ENCODE results near the gene ELP4. TPM values are rescaled to one million over a fixed set of nuclear protein-coding genes. Genes with fewer than 3 reads are reported as not detected.
A peak's percentile ranks its signal among the peaks of the same experiment; 100 is the strongest.
"Not testable (repeated sequence)": the region's sequence is repeated elsewhere in the genome, so short reads cannot be mapped to it uniquely, and the experiment has no call there.

Gene ELP4, protein sequence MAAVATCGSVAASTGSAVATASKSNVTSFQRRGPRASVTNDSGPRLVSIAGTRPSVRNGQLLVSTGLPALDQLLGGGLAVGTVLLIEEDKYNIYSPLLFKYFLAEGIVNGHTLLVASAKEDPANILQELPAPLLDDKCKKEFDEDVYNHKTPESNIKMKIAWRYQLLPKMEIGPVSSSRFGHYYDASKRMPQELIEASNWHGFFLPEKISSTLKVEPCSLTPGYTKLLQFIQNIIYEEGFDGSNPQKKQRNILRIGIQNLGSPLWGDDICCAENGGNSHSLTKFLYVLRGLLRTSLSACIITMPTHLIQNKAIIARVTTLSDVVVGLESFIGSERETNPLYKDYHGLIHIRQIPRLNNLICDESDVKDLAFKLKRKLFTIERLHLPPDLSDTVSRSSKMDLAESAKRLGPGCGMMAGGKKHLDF
- polyA plus RNA-seq (2012; ENCODE audit: insufficient read depth, insufficient read length): 25.0 TPM

DNA sequence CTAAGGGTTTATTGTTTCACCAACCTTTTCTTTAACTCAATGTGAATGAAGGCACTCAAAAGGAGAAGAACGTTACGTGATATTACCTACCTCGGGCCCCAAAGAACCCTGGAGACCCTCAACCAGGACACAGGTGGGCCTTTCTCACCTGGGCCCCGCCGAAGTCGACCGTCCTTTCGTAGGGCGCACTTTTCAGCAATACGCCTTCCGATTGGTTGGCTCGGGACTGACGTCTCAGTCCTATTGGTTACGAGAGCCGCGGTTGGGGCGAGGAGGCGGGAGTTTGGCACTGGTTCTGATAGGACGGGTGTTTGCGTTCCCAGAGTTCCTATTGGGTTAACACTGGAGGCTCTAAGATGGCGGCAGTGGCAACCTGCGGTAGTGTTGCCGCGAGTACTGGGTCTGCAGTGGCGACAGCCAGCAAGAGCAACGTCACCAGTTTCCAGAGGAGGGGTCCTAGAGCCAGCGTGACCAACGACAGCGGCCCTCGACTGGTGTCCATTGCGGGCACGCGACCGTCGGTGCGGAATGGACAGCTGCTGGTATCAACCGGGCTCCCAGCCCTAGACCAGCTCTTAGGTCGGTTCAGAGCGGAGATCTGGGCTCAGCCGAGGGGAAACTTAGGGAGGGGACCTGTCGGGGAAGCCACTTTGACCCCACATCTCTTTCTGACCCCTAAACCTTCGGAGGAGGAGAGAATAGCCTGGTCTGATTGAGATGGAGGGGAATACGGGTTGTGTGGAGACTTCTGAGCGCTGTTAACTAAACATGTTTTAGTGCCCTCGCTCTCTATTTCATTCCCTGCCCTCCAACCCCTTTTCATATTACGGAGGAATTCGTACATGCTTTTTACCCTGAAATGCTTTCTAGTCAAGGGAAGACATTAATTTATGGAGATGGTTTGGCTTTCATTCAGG, at the start of gene ELP4, which contains the start of gene IMMP1L:
ELP4 (plus strand) TSS at position 339 of the 917 bp plus-strand sequence; CDS start at position 357, 18 bp downstream.
IMMP1L (minus strand) TSS at position 194 of the 917 bp plus-strand sequence. CDS start 46,346 bp downstream, outside the sequence.
- peak; percentile 96 for DNase-seq (ENCODE audit: low read depth, low spot score)
- H3K4me3 ChIP-seq (ENCODE audit: low read length): peak within 1 kb of the TSS; percentile 95

DNA sequence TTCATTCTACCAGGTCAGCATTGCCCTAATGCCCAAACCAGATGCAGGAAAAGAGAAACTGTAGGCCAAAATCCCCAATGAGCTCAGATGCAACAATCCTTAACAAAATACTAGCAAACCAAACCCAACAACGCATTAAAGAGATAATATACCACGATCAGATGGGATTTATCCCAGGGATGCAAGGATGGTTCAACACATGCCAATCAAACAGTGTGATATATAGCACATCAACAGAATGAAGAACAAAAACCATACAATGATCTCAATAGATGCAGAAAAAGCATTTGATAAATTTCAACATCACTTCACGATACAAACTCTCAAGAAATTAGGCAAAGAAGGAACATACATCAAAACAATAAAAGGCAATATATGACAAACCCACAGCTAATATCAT, 45.1 kb upstream of the ELP4 start:
- H3K4me3 ChIP-seq (ENCODE audit: low read length): no peak overlapping the region
- DNase-seq (ENCODE audit: low read depth, low spot score): no peak

DNA sequence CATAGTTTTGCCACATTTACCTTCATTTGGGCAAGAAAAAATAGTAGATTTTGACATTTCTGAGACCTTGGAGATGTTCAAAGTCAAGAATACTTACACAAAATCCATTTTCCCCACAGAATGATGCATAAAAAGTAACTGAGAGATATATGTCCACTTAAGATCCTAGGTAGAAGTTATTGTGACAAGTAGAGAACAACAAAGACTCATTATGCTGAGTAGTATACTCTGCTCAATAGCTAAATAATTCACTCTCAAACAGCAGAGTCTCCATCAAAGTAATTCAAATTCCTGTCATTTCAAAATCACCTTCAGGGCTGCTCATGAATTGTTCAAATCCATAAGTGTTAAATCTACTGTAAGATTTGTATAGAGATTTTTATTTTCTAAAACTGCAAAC, 35.5 kb upstream of the ELP4 start:
- no peak overlapping the region for H3K4me3 ChIP-seq (ENCODE audit: low read length)
- no peak for DNase-seq (ENCODE audit: low read depth, low spot score)

DNA sequence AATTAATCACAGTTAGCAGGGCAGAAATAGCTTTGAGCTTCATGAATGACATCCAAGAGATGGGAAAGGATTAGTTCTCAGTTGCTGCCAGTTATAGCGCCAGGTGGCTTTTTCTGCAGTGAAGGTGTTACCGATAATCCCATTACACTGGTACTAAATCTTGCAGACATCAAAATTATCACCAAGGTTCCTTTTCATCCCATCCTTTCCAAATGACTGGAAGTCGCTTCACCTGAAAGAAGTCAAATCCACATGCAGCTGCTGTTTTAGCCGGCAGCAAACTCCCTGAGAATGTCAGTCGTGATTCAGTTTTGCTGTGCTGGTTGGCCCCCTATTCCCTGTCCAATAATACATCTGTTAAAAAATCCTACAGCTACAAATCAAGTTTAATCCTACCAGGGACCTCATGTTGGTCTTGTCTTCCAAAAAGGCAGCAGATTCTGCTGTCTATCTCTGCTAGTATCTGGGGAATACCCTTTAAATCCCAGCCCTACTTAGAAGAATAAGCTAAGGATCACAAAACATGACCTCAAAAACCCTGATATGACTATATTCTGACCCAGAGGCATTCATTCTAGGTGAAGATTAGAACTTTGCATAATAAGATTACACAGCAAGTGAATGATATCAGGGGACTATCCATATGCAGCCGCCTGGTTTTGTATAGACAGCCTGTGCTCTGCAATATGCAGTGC, 31.9 kb upstream of the ELP4 start:
- DNase-seq (ENCODE audit: low read depth, low spot score): no peak
- H3K4me3 ChIP-seq (ENCODE audit: low read length): no peak overlapping the region

DNA sequence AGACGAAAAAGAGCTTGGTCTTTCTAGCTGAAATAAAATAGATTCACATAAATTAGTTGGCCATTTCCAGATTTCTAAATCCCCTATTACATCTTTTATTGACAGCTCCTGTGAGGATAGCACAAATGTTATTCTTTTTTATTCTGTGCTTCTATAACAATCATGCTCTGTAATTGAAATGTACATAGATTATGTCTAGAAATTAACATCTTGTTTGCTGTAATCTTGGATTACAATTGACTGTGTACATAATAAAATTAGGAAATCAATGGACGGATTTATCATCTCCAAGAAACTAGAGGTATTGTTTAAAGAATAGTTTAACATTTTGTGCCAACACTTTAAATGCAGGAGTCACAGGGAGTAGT, 31.4 kb upstream of the ELP4 start:
- no peak for DNase-seq (ENCODE audit: low read depth, low spot score)
- no peak overlapping the region for H3K4me3 ChIP-seq (ENCODE audit: low read length)

DNA sequence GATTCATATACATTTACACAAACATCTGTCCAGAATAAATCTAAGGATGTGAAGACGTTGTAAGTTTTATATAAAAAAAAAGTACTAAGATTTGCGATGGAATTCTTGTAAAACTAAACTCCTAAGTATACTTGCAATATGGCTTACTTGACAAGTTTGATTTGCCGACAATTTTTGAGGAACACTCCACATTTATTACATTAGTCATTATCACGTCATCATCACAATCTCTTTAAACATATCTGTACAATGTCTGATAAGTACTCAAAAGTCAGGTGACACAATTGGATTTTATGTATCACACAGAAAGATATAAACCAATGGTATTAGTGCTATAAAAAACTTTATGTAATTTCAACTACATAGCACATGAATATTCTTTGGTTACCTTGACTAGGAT, 30.5 kb upstream of the ELP4 start:
- no peak for DNase-seq (ENCODE audit: low read depth, low spot score)
- no peak overlapping the region for H3K4me3 ChIP-seq (ENCODE audit: low read length)

DNA sequence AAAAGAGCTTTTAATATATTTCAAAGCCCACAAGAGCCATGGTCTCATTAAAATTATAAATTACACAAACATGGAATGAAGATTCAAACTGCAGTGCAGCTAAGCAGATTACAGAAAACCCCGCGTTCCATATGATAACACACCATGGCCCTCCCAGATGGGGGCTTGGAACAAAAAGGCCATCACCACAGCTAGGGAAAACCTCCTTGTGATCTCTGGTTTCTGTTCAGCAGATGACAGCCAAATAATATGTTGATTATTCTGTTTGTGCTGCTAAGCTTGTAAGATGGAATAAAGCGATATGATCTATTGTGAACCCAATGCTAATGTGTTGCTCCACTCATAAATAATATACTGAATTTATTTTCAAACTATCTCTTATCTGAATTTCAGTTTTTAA, 28.6 kb upstream of the ELP4 start:
- H3K4me3 ChIP-seq (ENCODE audit: low read length): no peak overlapping the region
- no peak for DNase-seq (ENCODE audit: low read depth, low spot score)

DNA sequence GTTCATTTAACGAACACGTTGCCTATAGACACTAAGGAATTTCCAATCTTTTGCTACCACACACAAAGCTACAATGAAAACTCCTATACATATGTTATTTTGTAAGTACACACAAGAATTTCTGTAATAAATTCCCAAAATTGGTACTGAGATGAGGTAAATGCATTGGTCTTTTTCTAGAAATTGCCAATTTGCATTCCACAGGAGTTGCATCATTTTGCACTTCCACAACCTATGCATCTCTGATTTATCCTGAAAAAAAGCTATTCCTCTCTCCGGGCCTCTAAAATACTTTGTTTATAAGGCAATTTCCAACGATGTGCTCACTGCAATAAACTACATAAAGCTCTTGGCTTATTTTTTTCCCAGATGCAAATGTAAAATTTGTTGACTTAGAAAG, 25.1 kb upstream of the ELP4 start:
- H3K4me3 ChIP-seq (ENCODE audit: low read length): no peak overlapping the region
- no peak for DNase-seq (ENCODE audit: low read depth, low spot score)

DNA sequence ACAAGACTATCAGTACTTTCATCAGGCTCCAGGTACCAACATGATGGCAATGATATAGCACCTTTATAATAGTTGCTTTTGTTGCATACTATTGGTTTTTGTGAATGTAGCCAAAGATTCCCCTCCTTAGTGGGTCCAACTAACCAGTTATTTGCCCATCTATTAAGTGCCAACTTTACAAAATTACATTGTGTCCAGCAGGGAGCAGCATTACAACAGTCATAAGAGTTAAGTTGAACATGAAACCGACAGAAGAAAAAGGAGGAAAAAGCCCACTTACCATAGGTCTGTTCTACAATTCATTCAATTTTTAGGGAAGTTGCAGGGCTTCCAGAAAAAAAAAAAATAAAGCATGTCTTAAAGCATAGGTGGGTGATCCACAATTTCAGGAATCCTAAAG, 21.7 kb upstream of the ELP4 start:
- no peak overlapping the region for H3K4me3 ChIP-seq (ENCODE audit: low read length)
- peak; percentile 31 for DNase-seq (ENCODE audit: low read depth, low spot score)

DNA sequence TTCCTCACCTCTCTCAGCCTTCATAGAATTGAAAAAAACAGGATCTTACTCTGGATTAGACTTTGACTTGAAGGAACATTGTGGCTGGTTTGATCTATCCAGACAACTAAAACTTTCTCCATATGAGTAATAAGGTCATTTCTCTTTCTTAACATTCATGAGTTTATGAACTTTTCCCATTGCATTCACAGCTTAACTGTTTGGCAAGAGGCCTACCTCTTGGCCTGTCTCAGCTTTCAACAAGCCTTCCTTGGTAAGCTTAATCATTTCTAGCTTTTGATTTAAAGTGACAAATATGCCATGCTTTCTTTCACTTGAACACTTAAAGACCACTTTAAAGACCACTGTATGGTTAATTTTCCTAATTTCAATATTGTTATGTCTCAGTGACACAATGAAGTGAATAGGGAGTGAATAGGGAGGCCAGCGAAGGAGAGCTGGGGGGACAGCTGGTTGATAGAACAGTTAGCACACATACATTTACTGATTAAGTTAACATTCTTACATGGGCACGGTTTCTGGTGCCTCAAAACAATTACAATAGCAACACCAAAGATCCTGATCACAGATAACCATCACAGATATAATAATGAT, 17.1 kb upstream of the ELP4 start:
- H3K4me3 ChIP-seq (ENCODE audit: low read length): no peak overlapping the region
- no peak for DNase-seq (ENCODE audit: low read depth, low spot score)

DNA sequence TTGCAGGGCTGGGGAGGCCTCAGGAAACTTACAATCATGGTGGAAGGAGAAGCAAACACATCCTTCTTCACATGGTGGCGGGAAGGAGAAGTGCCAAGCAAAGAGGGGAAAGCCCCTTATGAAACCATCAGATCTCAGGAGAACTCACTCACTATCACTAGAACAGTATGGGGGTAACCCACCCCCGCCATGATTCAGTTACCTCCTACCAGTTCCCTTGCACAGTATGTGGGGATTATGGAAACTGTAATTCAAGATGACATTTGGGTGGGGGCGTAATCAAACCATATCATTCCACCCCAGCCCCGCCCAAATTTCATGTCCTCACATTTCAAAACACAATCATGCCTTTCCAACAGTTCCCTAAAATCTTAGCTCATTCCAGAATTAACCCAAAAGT, 16.3 kb upstream of the ELP4 start:
- H3K4me3 ChIP-seq (ENCODE audit: low read length): no peak overlapping the region
- DNase-seq (ENCODE audit: low read depth, low spot score): no peak

DNA sequence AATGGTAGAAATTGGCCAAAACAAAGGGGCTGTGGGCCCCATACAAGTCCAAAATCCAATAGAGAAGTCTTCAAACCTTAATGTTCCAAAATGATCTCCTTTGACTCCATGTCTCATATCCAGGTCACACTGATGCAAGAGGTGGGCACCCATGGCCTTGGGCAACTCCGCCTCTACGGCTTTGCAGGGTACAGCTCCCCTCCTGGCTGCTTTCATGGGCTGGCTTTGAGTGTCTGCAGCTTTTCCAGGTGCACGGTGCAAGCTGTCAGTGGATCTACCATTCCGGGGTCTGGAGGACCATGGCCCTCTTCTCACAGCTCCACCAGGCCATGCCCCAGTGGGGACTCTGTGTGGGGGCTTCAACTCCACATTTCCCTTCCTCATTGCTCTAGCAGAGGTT, 15.8 kb upstream of the ELP4 start:
- not testable (repeated sequence) for DNase-seq (ENCODE audit: low read depth, low spot score)

DNA sequence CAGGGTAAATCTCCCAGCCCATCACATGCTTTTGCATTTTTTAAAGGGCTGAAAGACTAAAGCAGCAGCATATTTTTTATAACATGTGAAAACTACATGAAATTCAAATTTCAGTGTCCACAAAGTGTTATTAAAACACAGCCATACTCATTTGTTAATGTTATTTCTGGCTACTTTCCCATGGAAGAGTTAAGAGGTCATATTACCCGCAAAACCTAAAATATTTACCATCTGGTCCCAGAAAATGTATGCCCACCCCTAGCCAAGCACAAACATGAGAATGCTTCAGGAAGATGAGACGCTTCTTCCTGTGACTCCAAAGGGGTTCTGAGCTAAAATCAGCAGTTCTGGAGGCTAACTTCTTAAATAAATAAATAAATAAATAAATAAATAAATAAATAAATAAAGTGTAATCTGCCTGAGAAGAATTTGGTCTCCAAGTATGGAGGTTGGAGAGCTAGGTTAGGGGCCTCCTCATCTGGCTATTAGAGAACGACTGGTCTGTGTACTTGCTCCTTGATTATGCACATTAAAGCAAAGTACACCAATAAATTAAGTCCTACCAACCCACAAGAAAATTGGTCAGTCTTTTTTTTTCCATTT, 9.9 kb upstream of the ELP4 start:
- DNase-seq (ENCODE audit: low read depth, low spot score): no peak

More for the DNA sequence above, 15.8 kb upstream of the ELP4 start:
- not testable (repeated sequence) for H3K4me3 ChIP-seq (ENCODE audit: low read length)

DNA sequence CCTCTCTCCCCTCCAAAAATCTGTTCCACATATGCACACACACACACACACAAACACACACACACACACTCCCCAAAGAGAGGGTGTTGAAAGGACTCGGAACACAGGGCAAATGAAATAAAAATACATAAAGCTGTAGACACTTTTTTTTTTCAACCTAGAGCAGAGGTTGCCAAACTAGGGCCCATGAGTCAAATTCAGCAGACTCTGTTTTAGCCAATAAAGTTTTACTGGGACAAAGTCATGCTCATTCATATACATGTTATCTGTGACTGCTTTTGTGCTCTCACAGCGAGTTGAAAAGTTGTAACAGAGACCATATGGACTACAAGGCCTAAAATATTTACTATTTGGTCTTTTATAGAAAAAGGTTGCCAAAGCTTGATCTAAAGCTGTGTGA, 9.0 kb upstream of the ELP4 start:
- H3K4me3 ChIP-seq (ENCODE audit: low read length): no peak overlapping the region
- no peak for DNase-seq (ENCODE audit: low read depth, low spot score)

More for the DNA sequence above, 9.9 kb upstream of the ELP4 start:
- H3K4me3 ChIP-seq (ENCODE audit: low read length): no peak overlapping the region

DNA sequence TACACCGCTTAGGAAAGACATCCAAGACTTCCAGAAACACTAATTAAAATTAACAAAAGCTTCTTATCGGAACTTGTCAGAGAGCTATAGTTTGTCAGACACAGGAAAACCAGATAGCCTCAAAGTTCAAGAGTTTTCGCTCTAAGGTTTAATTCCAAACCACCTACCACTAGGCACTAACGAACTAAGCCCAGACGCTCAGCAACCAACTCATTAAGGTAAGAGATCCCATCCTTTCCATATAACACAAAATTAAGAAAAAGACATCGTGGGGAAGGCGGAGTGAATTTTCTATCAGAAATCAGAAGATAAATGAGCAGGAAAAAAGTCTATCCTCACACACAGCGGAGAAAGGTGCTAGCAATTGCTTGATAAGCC, 527 bp upstream of the ELP4 start:
- peak overlapping the region; percentile 95 for H3K4me3 ChIP-seq (ENCODE audit: low read length)
- DNase-seq (ENCODE audit: low read depth, low spot score): peak; percentile 19

DNA sequence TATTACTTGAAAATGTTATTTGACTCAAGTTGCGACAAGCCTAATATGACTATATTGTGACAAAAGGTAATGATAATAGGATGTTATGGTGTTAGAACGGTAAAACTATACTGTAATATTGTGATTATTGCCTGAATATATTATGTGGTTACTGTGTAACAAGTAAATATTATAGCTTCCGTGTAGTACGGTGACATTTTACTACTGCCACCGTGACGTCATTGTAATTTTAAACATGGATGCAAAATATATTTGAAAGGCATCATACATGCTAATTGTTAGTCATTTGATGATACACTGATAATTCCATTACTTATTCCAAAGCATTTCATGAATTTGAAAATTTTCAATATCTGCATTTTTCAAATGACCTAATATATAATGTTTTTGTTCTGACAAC, 2.5 kb downstream of the ELP4 start:
- no peak overlapping the region for H3K4me3 ChIP-seq (ENCODE audit: low read length)
- DNase-seq (ENCODE audit: low read depth, low spot score): no peak

DNA sequence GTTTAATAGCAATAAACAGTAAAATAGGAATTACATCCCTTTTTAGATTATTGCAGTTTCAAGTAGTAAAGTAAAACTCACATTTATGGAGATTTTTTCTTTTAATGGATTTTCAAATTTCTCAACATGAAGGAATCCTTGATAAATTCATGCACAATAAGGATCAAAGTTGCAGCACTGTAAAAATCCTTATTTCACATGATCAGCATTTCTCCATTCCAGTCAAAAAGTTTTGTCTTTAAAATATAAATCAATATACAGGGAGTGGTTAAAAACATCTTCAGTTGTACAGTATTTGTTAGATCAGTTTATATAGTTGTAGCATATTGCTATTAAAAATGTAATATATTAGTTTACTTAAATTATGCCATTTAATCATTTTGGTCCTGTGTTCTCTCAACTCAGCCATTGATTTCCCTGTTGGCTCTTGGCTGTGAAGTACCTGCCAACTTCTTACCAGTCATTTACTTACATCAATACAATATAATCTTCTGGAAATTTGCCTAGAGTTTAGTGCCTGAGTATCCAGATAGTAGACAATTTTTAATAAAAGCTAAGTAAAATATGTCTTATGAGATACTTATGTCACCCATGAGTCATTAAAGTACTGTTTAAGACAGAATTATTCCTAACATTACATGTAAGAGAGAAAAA, 12.1 kb downstream of the ELP4 start:
- no peak for DNase-seq (ENCODE audit: low read depth, low spot score)
- H3K4me3 ChIP-seq (ENCODE audit: low read length): no peak overlapping the region

DNA sequence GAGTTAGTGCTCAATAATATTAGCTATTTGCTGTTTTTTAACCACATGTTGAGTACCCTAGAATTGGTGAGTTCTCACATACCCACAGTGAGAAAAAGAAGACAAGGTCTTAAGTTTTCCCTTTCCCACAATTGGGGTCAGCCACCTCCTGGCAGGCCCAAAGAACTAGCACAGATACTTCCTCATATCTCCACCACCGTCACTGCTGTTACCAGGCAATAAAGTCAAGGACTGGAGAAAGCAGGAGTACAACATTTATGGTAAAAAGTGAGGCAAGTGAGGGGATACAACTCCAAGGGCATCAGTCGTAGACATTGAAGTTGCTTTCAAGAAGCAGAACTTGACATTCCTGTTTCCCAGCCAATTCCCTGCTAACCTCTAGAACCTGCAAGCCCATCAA, 19.6 kb downstream of the ELP4 start:
- no peak for DNase-seq (ENCODE audit: low read depth, low spot score)
- H3K4me3 ChIP-seq (ENCODE audit: low read length): no peak overlapping the region
